H1 (cell line): Measurements from ENCODE around the gene PLCXD1. TPM values are rescaled to one million over a fixed set of nuclear protein-coding genes. Genes with fewer than 3 reads are reported as not detected.

Experiments used
- CTCF ChIA-PET: fragments of 300-600 bp; sonication (Branson Sonifier 250); formaldehyde crosslinking; loops from one replicate; lab custom pipeline; 2021; ENCODE audit not compliant: partially characterized antibody; lab: Charles Lee
- POLR2A ChIA-PET: fragments of 300-600 bp; sonication (Branson Sonifier 250); formaldehyde crosslinking; loops from one replicate; lab custom pipeline; 2021; ENCODE audit warnings: inconsistent platforms; ENCODE audit not compliant: partially characterized antibody; lab: Charles Lee
- DNase-seq, 2 experiments: peaks; one replicate each; pipeline versions ENCODE4 v3.0.0 to v3.0.0-alpha.2; 2010 to 2022; ENCODE audit warnings: low spot score in 2 of 2, low read depth in 1 of 2, mixed read lengths in 1 of 2
- FAIRE-seq: peaks from 2 replicates; lab custom pipeline; 2011; peaks lifted over from hg19 to GRCh38; lab: Jason Lieb, UNC
- H2AFZ ChIP-seq: 2 replicates; pipeline ENCODE4 v1.8.1; 2012; ENCODE audit warnings: low read length, inconsistent platforms
- H2AK5ac ChIP-seq: 2 replicates; pipeline ENCODE4 v1.6.1; 2013; ENCODE audit warnings: low read depth, low read length
- H2BK120ac ChIP-seq: replicated peaks from 2 replicates; pipeline ENCODE3; 2013; ENCODE audit warnings: low read depth, low read length, inconsistent platforms
- H2BK12ac ChIP-seq: 2 replicates; pipeline ENCODE4 v1.6.1; 2013; ENCODE audit warnings: low read depth, low read length
- H2BK15ac ChIP-seq: 2 replicates; pipeline ENCODE4 v1.6.1; 2013; ENCODE audit warnings: low read length
- H2BK20ac ChIP-seq: 2 replicates; pipeline ENCODE4 v1.6.1; 2013; ENCODE audit warnings: low read length
- H2BK5ac ChIP-seq: 2 replicates; pipeline ENCODE4 v1.6.1; 2013; ENCODE audit warnings: low read depth, low read length
- H3K14ac ChIP-seq: 2 replicates; pipeline ENCODE4 v1.6.1; 2013; ENCODE audit warnings: inconsistent platforms; ENCODE audit not compliant: insufficient read length
- H3K18ac ChIP-seq: 2 replicates; pipeline ENCODE4 v1.6.1; 2013; ENCODE audit warnings: low read length; ENCODE audit errors: extremely low read depth
- H3K23ac ChIP-seq: 2 replicates; pipeline ENCODE4 v1.6.1; 2013; ENCODE audit warnings: inconsistent platforms; ENCODE audit not compliant: insufficient read length
- H3K23me2 ChIP-seq: 2 replicates; pipeline ENCODE4 v1.6.1; 2013; ENCODE audit warnings: low read depth, low read length
- H3K27ac ChIP-seq: 2 replicates; pipeline ENCODE4 v1.6.1; 2011; ENCODE audit warnings: low read depth, low read length, inconsistent platforms
- H3K27me3 ChIP-seq, 4 experiments: replicated peaks in 1 of 4; 1 replicate in 1 of 4; 2 replicates in 3 of 4; pipeline versions ENCODE4 v1.6.1 to v1.8.1; 2011 to 2013; ENCODE audit warnings: low read length in 3 of 4, mild to moderate bottlenecking in 3 of 4, inconsistent platforms in 2 of 4, mixed read lengths in 2 of 4, moderate library complexity in 1 of 4; ENCODE audit not compliant: control insufficient read depth in 3 of 4, insufficient read depth in 3 of 4; ENCODE audit errors: extremely low read depth in 1 of 4
- H3K36me3 ChIP-seq, 4 experiments: 2 replicates each; pipeline versions ENCODE4 v1.6.1 to v1.8.1; 2011 to 2013; ENCODE audit warnings: mild to moderate bottlenecking in 4 of 4, low read length in 3 of 4, moderate library complexity in 2 of 4, control low read depth in 1 of 4, inconsistent platforms in 1 of 4; ENCODE audit not compliant: insufficient read depth in 4 of 4, control insufficient read depth in 2 of 4
- H3K4ac ChIP-seq: replicated peaks from 2 replicates; pipeline ENCODE3; 2013; ENCODE audit warnings: low read length, low read depth, mixed read lengths, inconsistent platforms; ENCODE audit not compliant: insufficient read length
- H3K4me1 ChIP-seq, 4 experiments: replicated peaks in 1 of 4; 1 replicate in 1 of 4; 2 replicates in 3 of 4; pipeline versions ENCODE4 v1.6.1 to v1.8.1; 2011 to 2013; ENCODE audit warnings: low read length in 3 of 4, inconsistent platforms in 2 of 4, mixed read lengths in 1 of 4; ENCODE audit not compliant: insufficient read depth in 4 of 4, control insufficient read depth in 3 of 4
- H3K4me2 ChIP-seq, 2 experiments: 2 replicates each; pipeline versions ENCODE4 v1.6.1 to v1.8.1; 2011 to 2013; ENCODE audit warnings: low read depth in 2 of 2, low read length in 2 of 2, control low read depth in 1 of 2, inconsistent platforms in 1 of 2, mild to moderate bottlenecking in 1 of 2; ENCODE audit not compliant: insufficient read depth in 1 of 2
- H3K4me3 ChIP-seq, 4 experiments: fragments of 200-600, 300-600 bp in 1 of 4; sonication (generic), shearing (Covaris generic), sonication (Bioruptor Twin) in 1 of 4; 2 replicates each; pipeline versions ENCODE4 v1.5.1 to v1.8.1; 2011 to 2016; ENCODE audit warnings: low read length in 4 of 4, low read depth in 3 of 4, control low read depth in 2 of 4, inconsistent platforms in 2 of 4, mild to moderate bottlenecking in 2 of 4, mixed read lengths in 1 of 4, moderate library complexity in 1 of 4; ENCODE audit not compliant: insufficient read depth in 2 of 4; ENCODE audit errors: extremely low read depth in 1 of 4
- H3K56ac ChIP-seq: replicated peaks from 2 replicates; pipeline ENCODE3; 2013; ENCODE audit warnings: low read depth, mild to moderate bottlenecking, mixed read lengths, low read length, inconsistent platforms; ENCODE audit not compliant: insufficient read length
- H3K79me1 ChIP-seq: 2 replicates; pipeline ENCODE4 v1.6.1; 2013; ENCODE audit warnings: low read depth, low read length, control low read depth
- H3K79me2 ChIP-seq, 2 experiments: 2 replicates each; pipeline versions ENCODE4 v1.6.1 to v1.8.1; 2012 to 2013; ENCODE audit warnings: low read length in 2 of 2, mild to moderate bottlenecking in 2 of 2, inconsistent platforms in 1 of 2; ENCODE audit not compliant: insufficient read depth in 2 of 2, control insufficient read depth in 1 of 2
- H3K9ac ChIP-seq, 4 experiments: replicated peaks in 1 of 4; 1 replicate in 1 of 4; 2 replicates in 3 of 4; pipeline versions ENCODE4 v1.6.1 to v1.8.1; 2011 to 2013; ENCODE audit warnings: low read depth in 3 of 4, low read length in 3 of 4, control low read depth in 2 of 4, mild to moderate bottlenecking in 2 of 4, moderate library complexity in 2 of 4, inconsistent platforms in 1 of 4; ENCODE audit errors: extremely low read depth in 1 of 4
- H3K9me3 ChIP-seq, 2 experiments: 2 replicates each; pipeline versions ENCODE4 v1.6.1 to v1.8.1; 2012 to 2013; ENCODE audit warnings: mild to moderate bottlenecking in 2 of 2, moderate library complexity in 2 of 2, control low read depth in 1 of 2, inconsistent platforms in 1 of 2, low read depth in 1 of 2, low read length in 1 of 2, mixed read lengths in 1 of 2; ENCODE audit not compliant: insufficient read depth in 2 of 2
- H4K20me1 ChIP-seq, 2 experiments: replicated peaks in 1 of 2; 2 replicates each; pipeline versions ENCODE3 to v1.8.1; 2011 to 2013; ENCODE audit warnings: inconsistent platforms in 2 of 2, low read length in 2 of 2, mild to moderate bottlenecking in 1 of 2; ENCODE audit not compliant: insufficient read depth in 2 of 2, control insufficient read depth in 1 of 2
- H4K5ac ChIP-seq: 2 replicates; pipeline ENCODE4 v1.6.1; 2013; ENCODE audit warnings: low read length, low read depth, mixed read lengths, inconsistent platforms; ENCODE audit not compliant: insufficient read length
- H4K8ac ChIP-seq: 2 replicates; pipeline ENCODE4 v1.8.0; 2013; ENCODE audit warnings: mild to moderate bottlenecking, moderate library complexity, low read length, inconsistent platforms; ENCODE audit not compliant: insufficient read depth; ENCODE audit errors: extremely low read depth
- H4K91ac ChIP-seq: replicated peaks from 2 replicates; pipeline ENCODE3; 2013; ENCODE audit warnings: low read length, mixed read lengths, inconsistent platforms; ENCODE audit not compliant: insufficient read length
- GTF2F1 ChIP-seq: IDR thresholded peaks from 2 replicates; pipeline ENCODE4 v1.6.1; 2012; ENCODE audit warnings: low read depth, low read length, improper control_type of control experiment, borderline replicate concordance
- KDM1A ChIP-seq: fragments of 200-600, 300-600 bp; sonication (generic); IDR thresholded peaks from 2 replicates; pipeline ENCODE4 v1.7.1; 2016; ENCODE audit warnings: mild to moderate bottlenecking, low read length, borderline replicate concordance
- POLR2A ChIP-seq, 2 experiments: IDR thresholded peaks; 1 replicate in 1 of 2; 2 replicates in 1 of 2; pipeline ENCODE4 v1.6.1; 2011; ENCODE audit warnings: low read depth in 2 of 2, low read length in 2 of 2, mild to moderate bottlenecking in 2 of 2; ENCODE audit errors: control extremely low read depth in 1 of 2
- WGBS, 2 experiments: shearing (Covaris generic) in 1 of 2; methylation state at CpG; one replicate each; pipeline versions ENCODE4 v1.1.6 to v1.1.7; 2013 to 2015; ENCODE audit warnings: low lambda C conversion rate in 2 of 2, mixed read lengths in 2 of 2, inconsistent platforms in 1 of 2, low coverage in 1 of 2, missing lambda C conversion rate in 1 of 2; ENCODE audit not compliant: insufficient replicate concordance in 2 of 2, insufficient coverage in 1 of 2, insufficient read length in 1 of 2; ENCODE audit errors: extremely low coverage in 1 of 2, missing lambda C conversion rate in 1 of 2; 5-methylcytosine and 5-hydroxymethylcytosine counted together
- polyA plus RNA-seq, 7 experiments: library from polyadenylated mRNA; depleted of rRNA in 3 of 7; stranded (reverse) in 5 of 7; unstranded in 2 of 7; fragments of >200 nt in 5 of 7; fragments of 200-250 nt in 2 of 7; gene quantifications; 1 replicate in 5 of 7; 2 replicates in 1 of 7; 4 replicates in 1 of 7; pipeline versions ENCODE4 v1.2.1 to v1.2.3, GENCODE V29; 2011 to 2013; ENCODE audit warnings: missing spikeins in 2 of 7, mixed read lengths in 2 of 7
- total RNA-seq: library from RNA; stranded (reverse); fragmentation: NEBNext Ultra II Directional; extraction: Animal tissue kit (Norgen Biotek cat#: 25700); gene quantifications from 2 replicates; pipeline ENCODE4 v1.2.1, GENCODE V29; 2021

The PLCXD1 gene
- total and polyA plus RNA-seq, 2 of the 8 experiments (the other 6 are each of a cell fraction or from before 2014, with no cell fraction given) = 93.6 to 124 TPM

GRCh38 chrX:292900-293897 lies 12.0 kb downstream of the PLCXD1 start:
- FAIRE-seq (peak; percentile 13), DNase-seq (no peak)
- TF ChIP-seq GTF2F1 (no peak), KDM1A (peak; percentile 80), POLR2A (IDR thresholded peaks at IDR 0.05; ENCODE audit: control extremely low read depth in 1 of 2, low read depth in 2 of 2, low read length in 2 of 2) (0 out of 3 replicates have a peak, but pooled peaks of 1 of the 2 experiments have one; percentile 31)
- Histone ChIP-seq H4K20me1 (peaks cover 12 to 13% of the 10 kb centered on the region in 2 experiments), H4K91ac (no peak overlapping the region), H3K27me3 (no peaks in the 10 kb centered on the region), H3K4me3 (no peak overlapping the region), H3K14ac (no peak overlapping the region), H3K23me2 (no peaks in the 10 kb centered on the region), H2BK20ac (no peak overlapping the region), H3K56ac (no peak overlapping the region), H3K18ac (no peak overlapping the region), H3K36me3 (peaks cover 36 to 85% (median 62%) of the 10 kb centered on the region in 4 experiments), H3K79me1 (peaks cover 5% of the 10 kb centered on the region), H3K4me1 (no peaks in the 10 kb centered on the region), H2AFZ (no peak overlapping the region), H4K8ac (no peak overlapping the region), H3K4me2 (no peak overlapping the region), H4K5ac (no peak overlapping the region), H2BK5ac (no peak overlapping the region), H2BK12ac (no peak overlapping the region), H2AK5ac (no peak overlapping the region), H2BK120ac (no peak overlapping the region), H3K27ac (no peak overlapping the region), H3K23ac (no peak overlapping the region), H3K4ac (no peak overlapping the region), H2BK15ac (no peak overlapping the region), H3K9ac (no peak overlapping the region), H3K9me3 (no peaks in the 10 kb centered on the region), H3K79me2 (peaks cover 0 to 9% of the 10 kb centered on the region in 2 experiments; a peak in 2 of 4 replicates)
- WGBS, 2 experiments = 94% methylated on average over 45 of the region's 47 CpGs; no CpG with 5 or more reads in 1 of the 2 experiments
- CTCF ChIA-PET = no interaction called here
- POLR2A ChIA-PET = no interaction called here
